Astrocyte of the cerebellum (primary cell): ENCODE results near the gene JPT2.
"Not testable (repeated sequence)": the region's sequence is repeated elsewhere in the genome, so short reads cannot be mapped to it uniquely, and the experiment has no call there.

Experiments used
- DNase-seq: peaks from one replicate; pipeline ENCODE4 v3.0.0-alpha.2; 2011; ENCODE audit warnings: low read depth
- H3K4me3 ChIP-seq: 2 replicates; pipeline ENCODE4 v1.5.1; 2011; ENCODE audit warnings: mild to moderate bottlenecking, low read depth, low read length, moderate library complexity
- CTCF ChIP-seq: IDR thresholded peaks from 2 replicates; pipeline ENCODE4 v1.5.1; 2012; ENCODE audit warnings: low read length, low read depth, moderate library complexity, mild to moderate bottlenecking; ENCODE audit errors: missing control alignments
- in situ Hi-C: cut with HindIII; loops from 2 replicates; pipeline ENCODE4 v1.10.0; 2017; ENCODE audit warnings: low sequenced_read_pairs

Gene JPT2

GRCh38 chr16:1727651-1728624, 49.9 kb downstream of the JPT2 start:
- no peak for DNase-seq
- in situ Hi-C loops = no loop called here
- no peak overlapping the region for H3K4me3 ChIP-seq
- no peak for TF ChIP-seq CTCF

GRCh38 chr16:1729026-1729425, 50.9 kb downstream of the JPT2 start:
- DNase-seq = no peak
- TF ChIP-seq CTCF = no peak
- H3K4me3 ChIP-seq = no peak overlapping the region
- in situ Hi-C loops = no loop called here

- no peak for DNase-seq
- no peak overlapping the region for H3K4me3 ChIP-seq
- TF ChIP-seq CTCF = no peak
- in situ Hi-C loops = no loop called here
Observed at GRCh38 chr16:1729445-1729844, 51.4 kb downstream of the JPT2 start.

GRCh38 chr16:1731073-1731472, 53.0 kb downstream of the JPT2 start:
- H3K4me3 ChIP-seq = no peak overlapping the region
- TF ChIP-seq CTCF = no peak
- DNase-seq = no peak
- in situ Hi-C loops = no loop called here

- no peak overlapping the region for H3K4me3 ChIP-seq
- TF ChIP-seq CTCF = no peak
- in situ Hi-C loops = no loop called here
- DNase-seq = no peak
Observed at GRCh38 chr16:1731603-1732002, 53.5 kb downstream of the JPT2 start.

GRCh38 chr16:1732071-1732470, 54.0 kb downstream of the JPT2 start:
- in situ Hi-C loops = no loop called here
- H3K4me3 ChIP-seq = no peak overlapping the region
- DNase-seq = no peak
- TF ChIP-seq CTCF = no peak

- DNase-seq, in situ Hi-C loops, H3K4me3 ChIP-seq: not testable (repeated sequence)
Observed at GRCh38 chr16:1732551-1732987, 54.5 kb downstream of the JPT2 start.
